Trophoblast cell (in vitro differentiated cells and primary cell): ENCODE results near the gene CPXM1.
A peak's percentile ranks its signal among the peaks of the same experiment; 100 is the strongest.

Source experiments
- DNase-seq, 2 donors: peaks; one replicate each; pipeline ENCODE4 v3.0.0-alpha.2; 2016
- H2AFZ ChIP-seq: 2 replicates; pipeline ENCODE4 v1.6.1; 2013; ENCODE audit warnings: low read length, moderate library complexity, mild to moderate bottlenecking; ENCODE audit not compliant: insufficient read depth, poor library complexity
- H2AK5ac ChIP-seq: 2 replicates; pipeline ENCODE4 v1.6.1; 2013; ENCODE audit warnings: mild to moderate bottlenecking, low read length
- H2BK120ac ChIP-seq: 2 replicates; pipeline ENCODE4 v1.6.1; 2013; ENCODE audit warnings: low read length, mild to moderate bottlenecking, moderate library complexity; ENCODE audit not compliant: insufficient read depth, poor library complexity
- H2BK12ac ChIP-seq: 2 replicates; pipeline ENCODE4 v1.6.1; 2013; ENCODE audit warnings: mild to moderate bottlenecking, low read length, moderate library complexity
- H2BK5ac ChIP-seq: 2 replicates; pipeline ENCODE4 v1.6.1; 2013; ENCODE audit warnings: low read length, low read depth, moderate library complexity, mild to moderate bottlenecking; ENCODE audit not compliant: poor library complexity
- H3K14ac ChIP-seq: 2 replicates; pipeline ENCODE4 v1.6.1; 2013; ENCODE audit warnings: mild to moderate bottlenecking, low read length
- H3K18ac ChIP-seq: 2 replicates; pipeline ENCODE4 v1.6.1; 2013; ENCODE audit warnings: mild to moderate bottlenecking, low read length
- H3K23ac ChIP-seq: 2 replicates; pipeline ENCODE4 v1.6.1; 2013; ENCODE audit warnings: low read length
- H3K27ac ChIP-seq: 2 replicates; pipeline ENCODE4 v1.5.1; 2013; ENCODE audit warnings: low read depth, mild to moderate bottlenecking, inconsistent platforms, low read length, moderate library complexity
- H3K27me3 ChIP-seq: 2 replicates; pipeline ENCODE4 v1.6.1; 2013; ENCODE audit warnings: inconsistent platforms, mild to moderate bottlenecking, low read length, moderate library complexity; ENCODE audit not compliant: insufficient read depth
- H3K36me3 ChIP-seq, 2 experiments: 1 replicate in 1 of 2; 2 replicates in 1 of 2; pipeline ENCODE4 v1.6.1; 2013; ENCODE audit warnings: low read length in 2 of 2, mild to moderate bottlenecking in 2 of 2, moderate library complexity in 1 of 2; ENCODE audit not compliant: insufficient read depth in 2 of 2, control insufficient read depth in 1 of 2
- H3K4ac ChIP-seq: 2 replicates; pipeline ENCODE4 v1.6.1; 2013; ENCODE audit warnings: low read depth, mild to moderate bottlenecking, low read length, moderate library complexity
- H3K4me1 ChIP-seq, 2 experiments: 1 replicate in 1 of 2; 2 replicates in 1 of 2; pipeline ENCODE4 v1.6.1; 2013; ENCODE audit warnings: low read length in 2 of 2, mild to moderate bottlenecking in 2 of 2, moderate library complexity in 1 of 2; ENCODE audit not compliant: insufficient read depth in 2 of 2, control insufficient read depth in 1 of 2
- H3K4me2 ChIP-seq: 2 replicates; pipeline ENCODE4 v1.6.1; 2013; ENCODE audit warnings: inconsistent platforms, mild to moderate bottlenecking, low read length, moderate library complexity
- H3K4me3 ChIP-seq: 2 replicates; pipeline ENCODE4 v1.5.1; 2013; ENCODE audit warnings: mild to moderate bottlenecking, low read depth, low read length, inconsistent platforms
- H3K79me1 ChIP-seq: one replicate; pipeline ENCODE4 v1.6.1; 2013; ENCODE audit warnings: low read length
- H3K79me2 ChIP-seq: 2 replicates; pipeline ENCODE4 v1.6.1; 2013; ENCODE audit warnings: low read length, mild to moderate bottlenecking; ENCODE audit not compliant: control insufficient read depth, insufficient read depth, poor library complexity
- H3K9ac ChIP-seq: 2 replicates; pipeline ENCODE4 v1.6.1; 2013; ENCODE audit warnings: mild to moderate bottlenecking, low read length
- H3K9me3 ChIP-seq: 2 replicates; pipeline ENCODE4 v1.6.1; 2013; ENCODE audit warnings: low read depth, mild to moderate bottlenecking, control low read depth, inconsistent platforms, low read length; ENCODE audit not compliant: insufficient read depth
- H4K12ac ChIP-seq: 2 replicates; pipeline ENCODE4 v1.6.1; 2013; ENCODE audit warnings: low read depth, mild to moderate bottlenecking, low read length, moderate library complexity
- H4K8ac ChIP-seq: 2 replicates; pipeline ENCODE4 v1.6.1; 2013; ENCODE audit warnings: low read depth, mild to moderate bottlenecking, low read length, moderate library complexity
- H4K91ac ChIP-seq: one replicate; pipeline ENCODE4 v1.6.1; 2013; ENCODE audit warnings: low read depth, mild to moderate bottlenecking, low read length, moderate library complexity
- WGBS: extraction: QIAGEN DNeasy Blood & Tissue Kit; methylation state at CpG from one replicate; pipeline ENCODE4 v1.1.7; 2013; ENCODE audit warnings: missing lambda C conversion rate; ENCODE audit not compliant: insufficient read length, insufficient coverage; ENCODE audit errors: extremely low coverage; 5-methylcytosine and 5-hydroxymethylcytosine counted together

CPXM1 gene

DNA sequence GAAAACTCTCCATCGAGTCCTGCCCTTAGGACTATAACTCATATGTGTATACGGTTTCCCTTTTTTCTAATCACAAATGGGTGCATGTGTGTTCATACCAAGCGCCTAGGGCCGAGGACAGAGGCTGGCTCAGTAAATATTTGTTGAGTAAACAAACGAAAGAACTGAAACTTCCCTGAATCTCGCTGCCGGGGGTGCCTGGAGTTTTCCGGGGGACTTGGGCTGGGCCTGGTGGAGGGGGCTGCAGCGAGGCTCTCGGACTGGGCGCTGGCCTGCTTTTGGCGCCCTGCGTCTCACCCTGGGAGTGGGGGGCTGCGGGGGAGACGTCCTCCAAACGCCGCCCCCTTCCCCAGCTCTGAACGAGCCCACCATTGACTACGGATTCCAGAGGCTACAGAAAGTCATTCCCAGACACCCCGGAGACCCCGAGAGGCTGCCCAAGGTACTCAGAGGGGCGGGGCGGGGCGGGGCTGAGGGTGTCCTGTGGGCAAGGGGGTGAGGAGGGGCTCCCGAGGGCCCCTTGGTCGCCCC, 49.0 kb downstream of the CPXM1 start:
- no peak overlapping the region for H3K4me3 ChIP-seq
- H2BK120ac ChIP-seq, result no peak overlapping the region
- H2AFZ ChIP-seq, result no peak overlapping the region
- peaks cover 54% of the 10 kb centered on the region for H3K27me3 ChIP-seq
- no peak overlapping the region for H4K8ac ChIP-seq
- WGBS, result no CpG with 5 or more reads among the region's 26 CpGs
- no peak overlapping the region for H3K23ac ChIP-seq
- H3K9me3 ChIP-seq, result no peaks in the 10 kb centered on the region
- no peak overlapping the region for H3K14ac ChIP-seq
- H3K4ac ChIP-seq, result no peak overlapping the region
- no peak overlapping the region for H3K27ac ChIP-seq
- no peaks in the 10 kb centered on the region for H3K79me2 ChIP-seq
- peak in 1 of 2 donors; percentile 6 for DNase-seq
- H3K18ac ChIP-seq, result no peak overlapping the region
- no peaks in the 10 kb centered on the region for H3K79me1 ChIP-seq
- no peak overlapping the region for H2BK5ac ChIP-seq
- H3K36me3 ChIP-seq, result no peaks in the 10 kb centered on the region
- no peak overlapping the region for H4K12ac ChIP-seq
- no peak overlapping the region for H4K91ac ChIP-seq
- H2BK12ac ChIP-seq, result no peak overlapping the region
- peak overlapping the region; percentile 47 for H3K4me2 ChIP-seq
- no peak overlapping the region for H3K9ac ChIP-seq
- H3K4me1 ChIP-seq, result peaks cover 10 to 18% of the 10 kb centered on the region in 2 experiments
- H2AK5ac ChIP-seq, result no peak overlapping the region

GRCh38 chr20:2750491-2751251, 49.8 kb downstream of the CPXM1 start:
- Histone ChIP-seq H3K27me3 (peaks cover 54% of the 10 kb centered on the region), H3K18ac (no peak overlapping the region), H4K12ac (no peak overlapping the region), H3K4me3 (no peak overlapping the region), H2BK5ac (no peak overlapping the region), H3K79me1 (no peaks in the 10 kb centered on the region), H3K23ac (no peak overlapping the region), H2AFZ (no peak overlapping the region), H3K79me2 (no peaks in the 10 kb centered on the region), H3K4me1 (peaks cover 10 to 18% of the 10 kb centered on the region in 2 experiments), H2BK12ac (no peak overlapping the region), H3K9me3 (no peaks in the 10 kb centered on the region), H4K91ac (no peak overlapping the region), H3K14ac (no peak overlapping the region), H3K4me2 (no peak overlapping the region), H3K4ac (no peak overlapping the region), H3K9ac (no peak overlapping the region), H3K27ac (no peak overlapping the region), H2AK5ac (no peak overlapping the region), H2BK120ac (no peak overlapping the region), H4K8ac (no peak overlapping the region), H3K36me3 (no peaks in the 10 kb centered on the region)
- WGBS, result no CpG with 5 or more reads among the region's 34 CpGs
- DNase-seq, result peak in 1 of 2 donors; percentile 30

DNA sequence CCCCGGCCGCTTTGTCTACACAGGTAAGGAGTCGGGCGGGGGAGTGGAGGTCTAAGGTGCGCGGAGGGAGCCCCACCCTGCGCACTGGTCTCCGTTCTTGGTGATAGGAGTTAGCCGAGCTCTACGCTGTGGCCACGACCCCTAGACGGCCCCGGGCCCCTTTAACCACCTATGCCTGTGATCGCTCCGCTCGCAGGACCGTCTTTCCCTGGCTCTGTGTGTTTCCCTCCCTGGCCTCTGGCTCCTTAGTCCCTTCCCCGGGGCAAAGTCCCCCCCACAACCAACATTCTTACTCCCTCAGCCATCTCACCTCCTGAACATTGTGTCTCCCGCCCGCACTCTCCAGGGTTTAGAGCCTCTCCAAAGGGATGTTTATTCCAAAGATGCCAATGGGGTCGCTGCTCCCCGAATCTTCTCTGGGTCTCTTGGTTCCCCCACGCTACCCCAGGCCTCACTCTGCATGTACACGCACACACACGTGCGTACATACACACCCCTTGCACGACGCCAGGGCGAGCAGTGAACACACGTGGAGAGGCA, 50.4 kb downstream of the CPXM1 start:
- no peak overlapping the region for H3K4ac ChIP-seq
- H2BK120ac ChIP-seq, result no peak overlapping the region
- H3K36me3 ChIP-seq, result no peaks in the 10 kb centered on the region
- no peak overlapping the region for H4K12ac ChIP-seq
- H3K4me3 ChIP-seq, result no peak overlapping the region
- no peak for DNase-seq
- no peak overlapping the region for H2AFZ ChIP-seq
- WGBS, result no CpG with 5 or more reads among the region's 30 CpGs
- no peak overlapping the region for H3K14ac ChIP-seq
- H3K79me1 ChIP-seq, result no peaks in the 10 kb centered on the region
- no peak overlapping the region for H3K27ac ChIP-seq
- H3K18ac ChIP-seq, result no peak overlapping the region
- no peak overlapping the region for H3K23ac ChIP-seq
- no peak overlapping the region for H3K9ac ChIP-seq
- no peak overlapping the region for H4K8ac ChIP-seq
- no peak overlapping the region for H3K4me2 ChIP-seq
- no peak overlapping the region for H2AK5ac ChIP-seq
- peaks cover 10 to 18% of the 10 kb centered on the region in 2 experiments for H3K4me1 ChIP-seq
- H4K91ac ChIP-seq, result no peak overlapping the region
- H2BK5ac ChIP-seq, result no peak overlapping the region
- H3K9me3 ChIP-seq, result no peaks in the 10 kb centered on the region
- H3K79me2 ChIP-seq, result no peaks in the 10 kb centered on the region
- no peak overlapping the region for H2BK12ac ChIP-seq
- peaks cover 54% of the 10 kb centered on the region for H3K27me3 ChIP-seq

DNA sequence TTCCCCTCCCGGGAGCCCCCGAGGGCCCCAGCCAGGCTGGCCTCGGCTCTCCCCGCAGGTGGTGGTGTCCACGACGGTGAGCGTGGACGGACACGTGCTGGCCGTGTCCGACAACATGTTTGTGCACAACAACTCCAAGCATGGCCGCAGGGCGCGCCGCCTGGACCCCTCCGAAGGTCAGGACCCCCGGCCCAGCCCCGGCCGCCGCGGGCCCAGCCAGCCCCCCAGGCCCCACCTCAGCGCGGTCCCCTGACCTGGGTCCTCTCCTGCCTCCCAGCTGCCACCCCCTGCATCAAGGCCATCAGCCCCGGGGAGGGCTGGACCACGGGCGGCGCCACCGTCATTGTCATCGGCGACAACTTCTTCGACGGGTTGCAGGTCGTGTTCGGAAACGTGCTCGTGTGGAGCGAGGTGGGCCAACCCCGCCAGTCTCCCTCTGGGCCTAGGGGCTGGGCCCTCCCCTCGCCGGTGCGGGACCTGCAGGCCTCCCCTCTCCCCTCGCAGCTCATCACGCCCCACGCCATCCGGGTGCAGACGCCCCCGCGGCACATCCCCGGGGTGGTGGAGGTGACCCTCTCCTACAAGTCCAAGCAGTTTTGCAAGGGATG, 51.0 kb downstream of the CPXM1 start:
- no peaks in the 10 kb centered on the region for H3K9me3 ChIP-seq
- H3K4ac ChIP-seq, result no peak overlapping the region
- H3K4me2 ChIP-seq, result no peak overlapping the region
- no peak overlapping the region for H2BK120ac ChIP-seq
- H4K91ac ChIP-seq, result no peak overlapping the region
- no peak overlapping the region for H3K18ac ChIP-seq
- no peaks in the 10 kb centered on the region for H3K79me2 ChIP-seq
- DNase-seq, result no peak
- peaks cover 10 to 18% of the 10 kb centered on the region in 2 experiments for H3K4me1 ChIP-seq
- H2AK5ac ChIP-seq, result no peak overlapping the region
- WGBS, result no CpG with 5 or more reads among the region's 49 CpGs
- no peaks in the 10 kb centered on the region for H3K79me1 ChIP-seq
- no peak overlapping the region for H3K27ac ChIP-seq
- no peak overlapping the region for H4K12ac ChIP-seq
- H3K9ac ChIP-seq, result no peak overlapping the region
- no peak overlapping the region for H2AFZ ChIP-seq
- H2BK5ac ChIP-seq, result no peak overlapping the region
- H4K8ac ChIP-seq, result no peak overlapping the region
- no peak overlapping the region for H2BK12ac ChIP-seq
- H3K27me3 ChIP-seq, result peaks cover 54% of the 10 kb centered on the region
- no peaks in the 10 kb centered on the region for H3K36me3 ChIP-seq
- H3K14ac ChIP-seq, result no peak overlapping the region
- no peak overlapping the region for H3K4me3 ChIP-seq
- H3K23ac ChIP-seq, result no peak overlapping the region
